GM12872 (cell line): ENCODE results near the gene C11orf24.

Experiments
- TF ChIP-seq, protein P1 (sequence below): IDR thresholded peaks from 3 replicates; pipeline ENCODE4 v1.5.1; 2011; ENCODE audit warnings: low read depth, mild to moderate bottlenecking, low read length, moderate library complexity; ENCODE audit not compliant: insufficient read depth

Gene C11orf24

GRCh38 chr11:68259122-68259959 is 12.4 kb downstream of the C11orf24 start:
- TF ChIP-seq, protein P1, sequence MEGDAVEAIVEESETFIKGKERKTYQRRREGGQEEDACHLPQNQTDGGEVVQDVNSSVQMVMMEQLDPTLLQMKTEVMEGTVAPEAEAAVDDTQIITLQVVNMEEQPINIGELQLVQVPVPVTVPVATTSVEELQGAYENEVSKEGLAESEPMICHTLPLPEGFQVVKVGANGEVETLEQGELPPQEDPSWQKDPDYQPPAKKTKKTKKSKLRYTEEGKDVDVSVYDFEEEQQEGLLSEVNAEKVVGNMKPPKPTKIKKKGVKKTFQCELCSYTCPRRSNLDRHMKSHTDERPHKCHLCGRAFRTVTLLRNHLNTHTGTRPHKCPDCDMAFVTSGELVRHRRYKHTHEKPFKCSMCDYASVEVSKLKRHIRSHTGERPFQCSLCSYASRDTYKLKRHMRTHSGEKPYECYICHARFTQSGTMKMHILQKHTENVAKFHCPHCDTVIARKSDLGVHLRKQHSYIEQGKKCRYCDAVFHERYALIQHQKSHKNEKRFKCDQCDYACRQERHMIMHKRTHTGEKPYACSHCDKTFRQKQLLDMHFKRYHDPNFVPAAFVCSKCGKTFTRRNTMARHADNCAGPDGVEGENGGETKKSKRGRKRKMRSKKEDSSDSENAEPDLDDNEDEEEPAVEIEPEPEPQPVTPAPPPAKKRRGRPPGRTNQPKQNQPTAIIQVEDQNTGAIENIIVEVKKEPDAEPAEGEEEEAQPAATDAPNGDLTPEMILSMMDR: no peak

DNA sequence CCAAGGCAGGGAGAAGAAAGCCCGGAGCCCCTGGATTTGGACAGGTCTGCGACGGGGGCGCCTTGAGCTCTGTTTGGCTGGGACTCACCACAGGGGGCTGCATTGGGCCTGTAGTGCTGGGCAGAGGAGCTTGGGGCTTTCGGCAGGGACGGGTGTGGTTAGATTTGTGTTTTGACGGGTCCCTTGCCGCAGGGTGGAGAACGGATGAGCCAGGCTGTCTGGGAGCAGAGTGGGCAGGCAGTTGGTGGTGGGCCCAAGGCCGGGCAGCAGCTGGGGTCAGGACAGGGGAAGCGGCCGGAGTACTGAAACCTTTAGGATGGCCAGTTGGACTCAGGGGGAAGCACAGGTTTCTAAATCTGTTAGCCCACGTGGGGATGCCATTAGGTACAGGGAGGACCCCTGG is 13.4 kb downstream of the C11orf24 start:
- TF ChIP-seq, protein P1: no peak

- TF ChIP-seq, protein P1: peak; percentile 79
These were observed 14.1 kb downstream of the C11orf24 start for GRCh38 chr11:68257477-68258362.

GRCh38 chr11:68256331-68256741 is 15.4 kb downstream of the C11orf24 start:
- TF ChIP-seq, protein P1: no peak

GRCh38 chr11:68255526-68255925 is 16.2 kb downstream of the C11orf24 start:
- TF ChIP-seq, protein P1: no peak

- TF ChIP-seq, protein P1: no peak
These were observed 17.4 kb downstream of the C11orf24 start for GRCh38 chr11:68254421-68254820.

GRCh38 chr11:68251765-68252164 is 20.0 kb downstream of the C11orf24 start:
- TF ChIP-seq, protein P1: no peak
